Gastrocnemius medialis (tissue), 4 donors: ENCODE measurements around the gene NDOR1. TPM values are rescaled to one million over a fixed set of nuclear protein-coding genes. Genes with fewer than 3 reads are reported as not detected.
A peak's percentile ranks its signal among the peaks of the same experiment; 100 is the strongest.

ENCODE experiments used
- ATAC-seq, 2 donors: fragments of 150-250 bp; one replicate each; pipeline ENCODE4 v1.9.1; 2016
- DNase-seq, 2 donors: peaks; one replicate each; pipeline ENCODE4 v3.0.0-alpha.2; 2019
- H3K27ac ChIP-seq, 4 donors: fragments of 200-600 bp; sonication (generic); 1 replicate in 1 of 4; 2 replicates in 3 of 4; pipeline ENCODE4 v1.5.1; 2016 to 2018; ENCODE audit warnings: mild to moderate bottlenecking in 2 of 4, moderate library complexity in 1 of 4
- H3K27me3 ChIP-seq, 3 donors: fragments of 200-600 bp; sonication (generic) in 2 of 3; 1 replicate in 1 of 3; 2 replicates in 2 of 3; pipeline versions ENCODE4 v1.5.1 to v1.6.0; 2016 to 2019; ENCODE audit warnings: mild to moderate bottlenecking in 1 of 3, moderate library complexity in 1 of 3
- H3K36me3 ChIP-seq, 2 donors: fragments of 200-600 bp; sonication (generic) in 1 of 2; one replicate each; pipeline ENCODE4 v1.5.1; 2017 to 2018
- H3K4me1 ChIP-seq, 2 donors: fragments of 200-600 bp; sonication (generic) in 1 of 2; one replicate each; pipeline ENCODE4 v1.5.1; 2016 to 2017; ENCODE audit warnings: mild to moderate bottlenecking in 2 of 2
- H3K4me3 ChIP-seq, 4 donors: fragments of 200-600 bp; sonication (generic) in 3 of 4; 1 replicate in 1 of 4; 2 replicates in 3 of 4; pipeline ENCODE4 v1.5.1; 2016 to 2019; ENCODE audit warnings: mild to moderate bottlenecking in 2 of 4
- H3K9me3 ChIP-seq, 3 donors: fragments of 200-600 bp; sonication (generic) in 2 of 3; 1 replicate in 1 of 3; 2 replicates in 2 of 3; pipeline ENCODE4 v1.5.1; 2016 to 2019
- CTCF ChIP-seq, 5 experiments: fragments of 450-650 bp in 3 of 5; fragments of 200-600 bp in 2 of 5; sonication (generic) in 2 of 5; IDR thresholded peaks in 4 of 5; conservative IDR thresholded peaks in 1 of 5; 1 replicate in 4 of 5; 2 replicates in 1 of 5; pipeline ENCODE4 v1.5.1; 2016 to 2019; ENCODE audit warnings: antibody characterized with exemption in 5 of 5, mild to moderate bottlenecking in 3 of 5, moderate library complexity in 3 of 5
- POLR2A ChIP-seq, 2 donors: fragments of 450-650 bp; IDR thresholded peaks; one replicate each; pipeline ENCODE4 v1.6.1; 2017; ENCODE audit warnings: antibody characterized with exemption in 2 of 2, mild to moderate bottlenecking in 2 of 2, moderate library complexity in 2 of 2
- in situ Hi-C, 4 donors: fragments of 200-750 bp; cut with MboI; loops; one replicate each; pipeline versions ENCODE4 v1.15.0 to v1.8.0; 2017; ENCODE audit warnings: low sequenced_read_pairs in 4 of 4
- intact Hi-C: fragments of 100-400 bp; cut with DNase I; formaldehyde crosslinking; loops from one replicate; pipeline ENCODE4 v1.15.1; 2023; ENCODE audit warnings: low total_unique reads
- microRNA-seq, 2 donors: library from miRNA; unstranded; fragments of <30 nt; microRNA quantifications; one replicate each; pipeline ENCODE4, GENCODE V29; 2016; ENCODE audit warnings: borderline replicate concordance in 2 of 2
- total RNA-seq, 4 donors: library from RNA; depleted of rRNA; stranded (reverse); fragments of >200 nt; gene quantifications; one replicate each; pipeline versions ENCODE4 v1.1.0 to v1.2.3, GENCODE V29; 2016

Gene NDOR1
- total RNA-seq, 4 donors from 2014 or later = 2.4 to 5.0 (median 4.1) TPM

GRCh38 chr9:137265496-137266161 is 60.1 kb downstream of the NDOR1 start:
- Histone ChIP-seq H3K27me3 (no peaks in the 10 kb centered on the region), H3K27ac (peak overlapping the region in 2 of 4 donors; percentile 28 to 31), H3K9me3 (no peaks in the 10 kb centered on the region), H3K36me3 (peaks cover 0 to 30% of the 10 kb centered on the region in 2 donors), H3K4me1 (peaks cover 24 to 27% of the 10 kb centered on the region in 2 donors), H3K4me3 (no peak overlapping the region)
- in situ Hi-C loops = no loop called here
- intact Hi-C loops = loop anchor here (5.0 kb wide), 1 partner anchor 43 kb away; the partner anchor contains the start of gene RNF208
- DNase-seq (no peak), ATAC-seq (no peak)
- TF ChIP-seq POLR2A (IDR thresholded peaks at IDR 0.05) (no peak), CTCF (IDR thresholded peaks at IDR 0.05 in 4 of 5, conservative IDR thresholded peaks at IDR 0.05 in 1 of 5) (no peak)

- Histone ChIP-seq H3K27ac (peak overlapping the region in 2 of 4 donors; percentile 3 to 31), H3K27me3 (no peaks in the 10 kb centered on the region), H3K36me3 (peaks cover 0 to 30% of the 10 kb centered on the region in 2 donors), H3K4me1 (peaks cover 24 to 27% of the 10 kb centered on the region in 2 donors), H3K4me3 (no peak overlapping the region), H3K9me3 (no peaks in the 10 kb centered on the region)
- no peak for TF ChIP-seq POLR2A (IDR thresholded peaks at IDR 0.05)
- no peak for TF ChIP-seq CTCF (IDR thresholded peaks at IDR 0.05 in 4 of 5, conservative IDR thresholded peaks at IDR 0.05 in 1 of 5)
- intact Hi-C loops = loop anchor here (5.0 kb wide), 1 partner anchor 44 kb away; the partner anchor contains the start of gene RNF208
- DNase-seq (no peak), ATAC-seq (no peak)
- in situ Hi-C loops = no loop called here
Measured at GRCh38 chr9:137266162-137266527, 60.6 kb downstream of the NDOR1 start.

Small RNA genes within 50 kb of the gene (microRNA-seq; reads per million reads assigned to microRNA genes)
- gene MIR3621 = 0 reads per million in 2 donors

Other genes starting within 250 kb of the NDOR1 start
- 10 to 100 TPM in 3 of 4 donors, 1 to 10 TPM in 1; 2.3 to 35.2 (median 27.0) TPM for gene PTGDS, start 228.2 kb upstream of the NDOR1 start, total RNA-seq
- gene LCNL1, start 222.7 kb upstream of the NDOR1 start, total RNA-seq = under 1 TPM in 1 of 4 donors, not detected in 3; 0.10 TPM
- 10 to 100 TPM; 10.8 to 15.6 (median 14.6) TPM for gene PAXX, start 213.3 kb upstream of the NDOR1 start, total RNA-seq
- gene CLIC3, start 209.1 kb upstream of the NDOR1 start, total RNA-seq = under 1 TPM in 1 of 4 donors, not detected in 3; 0.36 TPM
- gene ABCA2, start 177.5 kb upstream of the NDOR1 start, total RNA-seq = 10 to 100 TPM; 14.1 to 20.0 (median 16.7) TPM
- not detected for gene FUT7, start 173.6 kb upstream of the NDOR1 start, total RNA-seq
- gene NPDC1, start 159.5 kb upstream of the NDOR1 start, total RNA-seq = 10 to 100 TPM; 11.3 to 22.3 (median 19.0) TPM
- under 1 TPM in 2 of 4 donors, not detected in 2; 0.22 to 0.55 TPM for gene ENTPD2, start 151.6 kb upstream of the NDOR1 start, total RNA-seq
- gene SAPCD2, start 135.1 kb upstream of the NDOR1 start, total RNA-seq = under 1 TPM in 3 of 4 donors, not detected in 1; 0.16 to 0.24 (median 0.17) TPM
- gene UAP1L1, start 128.2 kb upstream of the NDOR1 start, total RNA-seq = 1 to 10 TPM in 2 of 4 donors, under 1 TPM in 2; 0.49 to 2.5 (median 1.5) TPM
- gene MAN1B1, start 118.7 kb upstream of the NDOR1 start, total RNA-seq = 10 to 100 TPM; 15.9 to 31.9 (median 21.1) TPM
- 10 to 100 TPM; 36.9 to 63.1 (median 55.9) TPM for gene DPP7, start 91.0 kb upstream of the NDOR1 start, total RNA-seq
- gene GRIN1, start 66.5 kb upstream of the NDOR1 start, total RNA-seq = not detected
- not detected for gene LRRC26, start 35.6 kb upstream of the NDOR1 start, total RNA-seq
- not detected for gene TMEM210, start 33.6 kb upstream of the NDOR1 start, total RNA-seq
- gene ANAPC2, start 17.1 kb upstream of the NDOR1 start, total RNA-seq = 10 to 100 TPM; 10.2 to 12.4 (median 10.8) TPM
- gene SSNA1, start 17.0 kb upstream of the NDOR1 start, total RNA-seq = 100 to 1,000 TPM in 2 of 4 donors, 10 to 100 TPM in 2; 73.3 to 164 (median 94.4) TPM
- gene TPRN, start 5.0 kb upstream of the NDOR1 start, total RNA-seq = 10 to 100 TPM in 1 of 4 donors, 1 to 10 TPM in 3; 3.4 to 10.2 (median 6.3) TPM
- 10 to 100 TPM; 24.7 to 45.9 (median 32.0) TPM for gene TMEM203, start 52 bp upstream of the NDOR1 start, total RNA-seq
- gene RNF208, start 16.5 kb downstream of the NDOR1 start, total RNA-seq = 1 to 10 TPM; 1.1 to 6.5 (median 1.5) TPM
- under 1 TPM in 1 of 4 donors, not detected in 3; 0.42 TPM for gene CYSRT1, start 19.5 kb downstream of the NDOR1 start, total RNA-seq
- not detected for gene RNF224, start 21.8 kb downstream of the NDOR1 start, total RNA-seq
- gene SLC34A3, start 25.2 kb downstream of the NDOR1 start, total RNA-seq = not detected
- gene TUBB4B, start 35.6 kb downstream of the NDOR1 start, total RNA-seq = 100 to 1,000 TPM; 222 to 495 (median 363) TPM
- gene STPG3, start 45.6 kb downstream of the NDOR1 start, total RNA-seq = not detected
- 10 to 100 TPM; 21.6 to 61.5 (median 39.4) TPM for gene NELFB, start 49.6 kb downstream of the NDOR1 start, total RNA-seq
- 1 to 10 TPM; 1.2 to 2.8 (median 1.7) TPM for gene TOR4A, start 72.0 kb downstream of the NDOR1 start, total RNA-seq
- gene NRARP, start 96.6 kb downstream of the NDOR1 start, total RNA-seq = 1 to 10 TPM; 1.9 to 5.4 (median 3.4) TPM
- gene EXD3, start 217.5 kb downstream of the NDOR1 start, total RNA-seq = 10 to 100 TPM in 1 of 4 donors, 1 to 10 TPM in 3; 4.8 to 12.5 (median 6.4) TPM
- 1 to 10 TPM in 3 of 4 donors, under 1 TPM in 1; 0.41 to 2.5 (median 1.8) TPM for gene NOXA1, start 217.7 kb downstream of the NDOR1 start, total RNA-seq
- under 1 TPM in 1 of 4 donors, not detected in 3; 0.23 TPM for gene ENTPD8, start 235.7 kb downstream of the NDOR1 start, total RNA-seq